ENCODE results near the gene STX4.

The STX4 gene

DNA sequence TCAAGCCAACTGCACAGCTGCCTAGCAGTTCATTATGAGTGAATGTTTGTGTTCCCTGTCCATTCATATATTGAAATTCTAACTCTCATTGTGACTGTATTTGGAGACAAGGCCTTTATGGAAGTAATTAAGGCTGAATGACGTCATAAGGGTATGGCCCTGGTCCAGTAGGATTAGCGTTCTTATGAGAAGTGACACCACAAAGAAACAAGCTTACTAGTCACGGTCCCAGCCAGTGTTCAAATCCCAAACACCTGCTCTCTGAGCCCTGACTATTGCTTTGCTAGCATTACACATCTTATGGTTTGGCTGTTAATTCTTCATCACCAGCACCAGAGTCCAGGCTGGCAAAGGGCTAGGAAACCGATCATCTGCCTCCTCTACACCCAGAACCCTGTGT is 38.5 kb downstream of the STX4 start:
- peak in 1 of 3 experiments; percentile 16 for DNase-seq

- DNase-seq = peak in 2 of 3 experiments; percentile 59 to 65
Measured at GRCh38 chr16:31072540-31073141, 39.3 kb downstream of the STX4 start.

DNA sequence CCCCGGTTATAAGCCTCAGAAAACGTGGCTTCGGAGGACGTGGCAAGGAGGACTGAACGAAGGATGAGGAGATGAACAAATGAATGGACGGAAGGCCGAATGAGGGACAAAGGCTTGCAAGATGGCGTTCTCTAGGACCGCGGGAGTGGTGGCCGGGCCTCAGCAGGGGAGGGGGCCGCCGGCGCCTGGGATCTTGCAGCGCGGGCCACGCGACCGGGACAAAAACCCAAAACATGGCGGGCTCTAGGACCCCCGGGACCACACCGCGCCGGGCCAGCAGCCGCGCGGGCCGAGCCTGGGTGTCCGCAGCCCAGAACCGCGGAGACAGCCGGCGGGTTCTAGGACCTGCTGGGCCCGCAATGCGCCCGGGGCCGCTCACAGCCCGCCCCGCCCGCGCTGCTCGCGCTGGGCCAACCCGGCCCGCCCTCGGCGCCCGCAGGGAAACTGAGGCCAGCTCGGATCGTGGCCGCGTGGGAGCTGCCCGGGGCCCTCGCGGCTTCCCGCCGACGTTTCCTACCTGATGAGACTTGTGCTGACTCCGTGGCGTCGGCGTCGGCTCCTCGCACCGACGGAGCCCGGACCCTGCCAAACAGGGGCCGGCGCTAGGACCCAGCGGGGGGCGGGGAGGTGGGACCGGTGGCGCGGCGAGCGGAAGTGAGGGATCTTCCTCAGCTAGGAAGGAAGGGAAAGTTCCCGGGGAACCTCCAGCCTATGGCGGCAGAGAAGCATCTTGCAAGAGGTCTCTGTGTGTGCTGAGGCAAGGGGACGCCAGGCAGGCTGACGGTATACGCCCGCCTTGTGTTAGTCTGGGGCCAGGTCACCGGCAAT is 40.0 kb downstream of the STX4 start:
- peak; percentile 70 to 93 (median 92) for DNase-seq

- peak; percentile 94 to 99 (median 96) for DNase-seq
Measured at GRCh38 chr16:31073970-31074813, 40.8 kb downstream of the STX4 start, which contains the start of the genes ZNF646 and ZNF668. TSS of gene ZNF646 (plus strand) at chr16:31074422. CDS start at chr16:31076325, 1,903 bp downstream. TSS of gene ZNF668 (minus strand) at chr16:31074240. CDS start at chr16:31064459, 9,781 bp downstream.

- no peak for DNase-seq
Measured at GRCh38 chr16:31074814-31075183, 41.4 kb downstream of the STX4 start.

DNA sequence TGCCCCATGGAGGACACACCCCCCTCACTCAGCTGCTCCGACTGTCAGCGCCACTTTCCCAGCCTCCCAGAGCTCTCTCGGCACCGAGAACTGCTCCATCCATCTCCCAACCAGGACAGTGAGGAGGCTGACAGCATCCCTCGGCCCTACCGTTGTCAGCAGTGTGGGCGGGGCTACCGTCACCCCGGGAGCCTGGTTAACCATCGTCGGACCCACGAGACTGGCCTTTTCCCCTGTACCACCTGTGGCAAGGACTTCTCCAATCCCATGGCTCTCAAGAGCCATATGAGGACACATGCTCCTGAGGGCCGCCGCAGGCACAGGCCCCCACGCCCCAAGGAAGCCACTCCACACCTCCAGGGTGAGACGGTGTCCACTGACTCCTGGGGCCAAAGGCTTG is 43.0 kb downstream of the STX4 start:
- no peak for DNase-seq

GRCh38 chr16:31077024-31077423 is 43.7 kb downstream of the STX4 start:
- no peak for DNase-seq

GRCh38 chr16:31077592-31078396 is 44.4 kb downstream of the STX4 start:
- no peak for DNase-seq

DNA sequence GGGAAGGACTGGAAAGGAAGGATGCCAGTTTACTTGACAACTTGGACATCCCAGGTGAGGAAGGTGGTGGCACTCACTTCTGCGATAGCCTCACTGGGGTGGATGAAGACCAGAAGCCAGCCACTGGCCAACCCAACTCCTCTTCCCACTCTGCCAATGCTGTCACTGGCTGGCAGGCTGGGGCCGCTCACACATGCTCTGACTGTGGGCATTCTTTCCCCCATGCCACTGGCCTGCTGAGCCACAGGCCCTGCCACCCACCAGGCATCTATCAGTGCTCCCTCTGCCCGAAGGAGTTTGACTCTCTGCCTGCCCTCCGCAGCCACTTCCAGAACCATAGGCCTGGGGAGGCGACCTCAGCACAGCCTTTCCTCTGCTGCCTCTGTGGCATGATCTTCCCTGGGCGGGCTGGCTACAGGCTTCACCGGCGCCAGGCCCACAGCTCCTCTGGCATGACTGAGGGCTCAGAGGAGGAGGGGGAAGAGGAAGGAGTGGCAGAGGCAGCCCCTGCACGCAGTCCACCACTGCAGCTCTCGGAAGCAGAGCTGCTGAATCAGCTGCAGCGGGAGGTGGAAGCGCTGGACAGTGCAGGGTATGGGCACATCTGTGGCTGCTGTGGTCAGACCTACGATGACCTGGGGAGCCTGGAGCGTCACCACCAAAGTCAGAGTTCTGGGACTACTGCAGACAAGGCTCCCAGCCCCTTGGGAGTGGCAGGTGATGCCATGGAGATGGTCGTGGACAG is 45.4 kb downstream of the STX4 start:
- DNase-seq = no peak

GRCh38 chr16:31079342-31079944 is 46.1 kb downstream of the STX4 start:
- DNase-seq = no peak

DNA sequence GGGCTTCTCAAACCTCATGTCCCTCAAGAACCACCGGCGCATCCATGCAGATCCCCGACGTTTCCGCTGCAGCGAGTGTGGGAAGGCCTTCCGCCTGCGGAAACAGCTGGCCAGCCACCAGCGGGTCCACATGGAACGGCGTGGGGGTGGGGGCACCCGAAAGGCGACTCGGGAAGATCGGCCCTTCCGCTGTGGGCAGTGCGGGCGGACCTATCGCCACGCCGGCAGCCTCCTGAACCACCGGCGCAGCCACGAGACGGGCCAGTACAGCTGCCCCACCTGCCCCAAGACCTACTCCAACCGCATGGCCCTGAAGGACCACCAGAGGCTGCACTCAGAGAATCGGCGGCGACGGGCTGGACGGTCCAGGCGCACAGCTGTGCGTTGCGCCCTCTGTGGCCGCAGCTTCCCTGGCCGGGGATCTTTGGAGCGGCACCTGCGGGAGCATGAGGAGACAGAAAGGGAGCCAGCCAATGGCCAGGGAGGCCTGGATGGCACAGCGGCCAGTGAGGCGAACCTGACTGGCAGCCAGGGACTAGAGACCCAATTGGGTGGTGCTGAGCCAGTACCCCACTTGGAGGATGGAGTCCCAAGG is 46.8 kb downstream of the STX4 start:
- DNase-seq = no peak

- DNase-seq = no peak
Measured at GRCh38 chr16:31080756-31081419, 47.5 kb downstream of the STX4 start.

DNA sequence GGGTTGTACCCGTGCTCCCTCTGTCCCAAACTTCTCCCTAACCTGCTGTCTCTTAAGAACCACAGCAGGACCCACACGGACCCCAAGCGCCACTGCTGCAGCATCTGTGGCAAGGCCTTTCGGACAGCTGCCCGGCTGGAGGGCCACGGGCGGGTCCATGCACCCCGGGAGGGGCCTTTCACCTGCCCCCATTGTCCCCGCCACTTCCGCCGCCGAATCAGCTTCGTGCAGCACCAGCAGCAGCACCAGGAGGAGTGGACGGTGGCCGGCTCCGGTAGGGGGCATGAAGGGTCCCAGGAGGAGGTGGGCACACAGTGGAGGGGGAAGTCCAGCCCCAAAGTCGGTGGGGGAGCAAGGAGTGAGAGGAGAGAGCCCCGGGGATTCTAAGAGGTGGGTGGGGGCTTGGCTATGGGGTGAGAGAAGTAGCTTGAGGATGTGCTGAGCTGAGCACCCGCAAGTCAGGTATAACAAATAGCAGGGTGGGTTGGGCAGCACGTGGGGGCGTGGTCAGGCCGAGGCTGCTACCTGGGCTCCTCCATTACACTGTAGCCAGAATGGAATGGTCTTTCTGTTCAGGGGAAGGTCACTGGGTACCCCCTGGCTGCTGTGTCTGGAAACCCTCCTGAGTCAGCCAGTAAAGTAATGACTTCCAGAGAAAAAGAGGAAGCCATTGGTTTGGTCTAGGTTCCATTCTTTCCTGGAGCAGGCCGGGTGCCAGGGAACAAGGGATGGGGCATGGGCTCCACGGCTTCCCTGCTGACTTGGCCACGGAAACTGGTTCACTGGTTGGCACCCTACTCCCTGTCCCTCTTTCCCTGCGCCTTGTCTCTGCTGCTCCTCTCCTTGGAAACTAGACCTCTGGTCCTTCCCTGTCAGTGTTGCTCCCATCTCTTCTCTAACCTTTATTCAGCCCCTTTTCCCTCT is 48.3 kb downstream of the STX4 start:
- DNase-seq = no peak

DNA sequence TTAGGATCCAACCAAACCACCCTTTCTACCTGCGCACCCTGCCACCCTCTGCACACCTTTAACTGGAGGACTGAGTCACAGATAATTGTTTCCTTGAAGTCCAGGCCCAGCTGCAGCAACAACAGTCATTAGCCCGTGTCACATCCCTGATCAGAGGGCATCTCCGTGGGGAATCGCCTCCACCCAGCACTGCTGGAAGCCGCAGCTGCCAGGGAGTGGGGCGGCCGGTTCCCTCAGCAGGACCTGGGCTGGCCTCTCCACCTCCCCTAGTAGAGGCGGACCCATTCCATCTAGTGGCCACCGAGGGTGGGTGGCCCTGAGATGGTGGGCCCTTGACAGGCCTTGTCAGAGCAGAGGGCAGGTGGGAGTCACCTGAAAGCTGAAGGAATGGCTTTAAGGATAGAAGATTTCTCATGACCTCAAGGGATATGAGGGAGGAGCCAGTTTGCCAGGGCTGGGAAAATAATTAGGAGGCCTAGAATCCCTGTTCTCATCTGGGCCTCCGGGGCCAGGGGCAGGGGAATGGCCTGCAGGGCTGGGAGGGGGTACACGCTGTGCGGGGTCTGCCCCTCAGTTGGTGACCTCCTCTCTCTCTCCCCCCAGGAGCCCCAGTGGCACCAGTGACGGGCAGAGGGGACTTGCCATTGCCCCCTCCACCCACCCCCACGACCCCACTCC is 49.1 kb downstream of the STX4 start:
- DNase-seq = peak in 1 of 3 experiments; percentile 21

DNA sequence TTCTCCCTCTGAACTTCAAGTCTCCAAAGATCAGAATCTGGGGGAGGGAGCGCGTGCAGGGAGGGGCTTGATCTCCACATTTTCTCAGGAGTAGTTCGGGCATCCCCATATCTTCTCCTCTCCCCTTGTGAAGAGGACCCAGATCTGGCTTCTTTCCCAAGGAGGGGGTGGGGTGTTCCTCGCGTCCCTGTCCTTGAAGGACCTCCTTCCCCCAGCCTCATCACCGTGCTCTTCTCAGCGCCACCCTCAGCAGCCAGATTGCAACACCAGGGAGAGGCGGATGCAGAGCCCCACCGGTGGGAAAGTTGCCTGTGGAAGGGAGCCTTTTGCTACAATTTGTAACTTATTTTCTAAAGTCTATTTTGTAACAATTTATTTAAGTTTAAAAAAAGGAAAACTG is 49.7 kb downstream of the STX4 start:
- no peak for DNase-seq

GRCh38 chr16:31083556-31083955 is 50.2 kb downstream of the STX4 start:
- no peak for DNase-seq

- DNase-seq = no peak
Measured at GRCh38 chr16:31083981-31084380, 50.6 kb downstream of the STX4 start.

DNA sequence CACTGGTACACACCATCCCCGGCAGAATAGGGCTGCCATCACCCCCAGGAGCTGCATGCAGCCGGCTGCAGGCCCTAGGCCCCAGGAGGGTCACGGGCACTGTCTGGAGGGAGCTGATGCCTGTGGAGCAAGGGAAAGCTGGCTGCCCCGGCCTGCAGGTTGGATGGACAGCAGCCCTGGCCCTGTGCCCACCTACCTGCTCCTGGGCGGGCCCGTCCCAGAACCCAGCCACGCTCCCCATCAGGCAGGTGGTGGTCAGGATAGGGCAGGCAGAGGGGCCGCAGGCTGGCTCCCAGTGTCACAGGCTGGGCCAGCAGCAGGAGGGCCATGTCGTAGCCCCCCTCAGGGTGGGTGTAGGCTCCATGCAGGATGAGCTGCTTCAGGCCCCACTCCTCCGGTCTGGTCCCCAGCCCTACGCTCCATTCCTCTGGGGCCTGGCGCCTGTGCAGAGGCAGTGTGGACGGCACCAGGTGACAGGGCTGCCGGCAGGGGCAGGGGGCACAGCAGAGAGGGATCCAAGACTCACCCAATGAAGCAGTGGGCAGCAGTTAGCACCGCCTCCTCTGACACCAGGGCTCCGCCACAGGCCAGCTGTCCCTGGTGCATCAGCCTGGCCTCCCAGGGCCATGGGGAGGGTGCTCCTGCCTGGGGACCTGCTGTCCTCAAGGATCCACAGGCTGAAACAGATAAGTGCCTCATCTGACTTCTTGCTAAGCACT is 51.4 kb downstream of the STX4 start:
- no peak for DNase-seq

Measured in NCI-H1417 (cell line).